OCI-LY3 (cell line): ENCODE results near the gene GMEB2.
"Not testable (repeated sequence)": the region's sequence is repeated elsewhere in the genome, so short reads cannot be mapped to it uniquely, and the experiment has no call there.

Source experiments
- H2AFZ ChIP-seq: fragments of 200-600, 300-600 bp; shearing (Covaris generic); 2 replicates; pipeline ENCODE4 v1.6.0; 2014; ENCODE audit warnings: antibody characterized with exemption, low read depth, low read length
- H3K27ac ChIP-seq: fragments of 200-600, 300-600 bp; sonication (generic); 2 replicates; pipeline ENCODE4 v1.5.1; 2014; ENCODE audit warnings: mild to moderate bottlenecking, low read length, moderate library complexity, mixed read lengths
- H3K27me3 ChIP-seq: fragments of 200-600, 300-600 bp; sonication (generic); 2 replicates; pipeline ENCODE4 v1.6.1; 2014; ENCODE audit warnings: low read depth, low read length, mixed read lengths
- H3K36me3 ChIP-seq: fragments of 200-600, 300-600 bp; sonication (generic); replicated peaks from 2 replicates; pipeline ENCODE3; 2014; ENCODE audit warnings: low read depth, low read length, mixed read lengths
- H3K4me1 ChIP-seq: fragments of 300-600, 200-600 bp; sonication (generic); 2 replicates; pipeline ENCODE4 v1.6.1; 2014; ENCODE audit warnings: low read length, mixed read lengths
- H3K4me2 ChIP-seq: fragments of 200-600, 300-600 bp; sonication (generic); 2 replicates; pipeline ENCODE4 v1.6.1; 2014; ENCODE audit warnings: low read length, mixed read lengths
- H3K4me3 ChIP-seq: fragments of 300-600, 200-600 bp; sonication (generic); 2 replicates; pipeline ENCODE4 v1.5.1; 2014; ENCODE audit warnings: antibody characterized with exemption, mild to moderate bottlenecking, low read length, moderate library complexity
- H3K79me2 ChIP-seq: fragments of 300-600, 200-600 bp; shearing (Covaris generic); 2 replicates; pipeline ENCODE4 v1.6.1; 2014; ENCODE audit warnings: mild to moderate bottlenecking, low read length, mixed read lengths
- H3K9ac ChIP-seq: fragments of 300-600, 200-600 bp; shearing (Covaris generic); 2 replicates; pipeline ENCODE4 v1.6.0; 2014; ENCODE audit warnings: mild to moderate bottlenecking, low read length, moderate library complexity
- H3K9me3 ChIP-seq: fragments of 200-600, 300-600 bp; shearing (Covaris generic); 2 replicates; pipeline ENCODE4 v1.6.1; 2014; ENCODE audit warnings: low read length, mixed read lengths; ENCODE audit not compliant: insufficient read depth
- H4K20me1 ChIP-seq: fragments of 200-600, 300-600 bp; sonication (generic); 2 replicates; pipeline ENCODE4 v1.6.1; 2016; ENCODE audit warnings: low read length, mixed read lengths; ENCODE audit not compliant: insufficient read depth
- EZH2phosphoT487 ChIP-seq: fragments of 200-600 bp; shearing (Covaris generic); IDR thresholded peaks from 2 replicates; pipeline ENCODE4 v1.6.1; 2018; ENCODE audit warnings: antibody characterized with exemption, mixed run types, low read depth
- TF ChIP-seq, protein P1 (sequence below): fragments of 200-600, 300-600 bp; sonication (generic); IDR thresholded peaks from 2 replicates; pipeline ENCODE4 v1.5.1; 2014; ENCODE audit warnings: antibody characterized with exemption, low read length, low read depth

Gene GMEB2

DNA sequence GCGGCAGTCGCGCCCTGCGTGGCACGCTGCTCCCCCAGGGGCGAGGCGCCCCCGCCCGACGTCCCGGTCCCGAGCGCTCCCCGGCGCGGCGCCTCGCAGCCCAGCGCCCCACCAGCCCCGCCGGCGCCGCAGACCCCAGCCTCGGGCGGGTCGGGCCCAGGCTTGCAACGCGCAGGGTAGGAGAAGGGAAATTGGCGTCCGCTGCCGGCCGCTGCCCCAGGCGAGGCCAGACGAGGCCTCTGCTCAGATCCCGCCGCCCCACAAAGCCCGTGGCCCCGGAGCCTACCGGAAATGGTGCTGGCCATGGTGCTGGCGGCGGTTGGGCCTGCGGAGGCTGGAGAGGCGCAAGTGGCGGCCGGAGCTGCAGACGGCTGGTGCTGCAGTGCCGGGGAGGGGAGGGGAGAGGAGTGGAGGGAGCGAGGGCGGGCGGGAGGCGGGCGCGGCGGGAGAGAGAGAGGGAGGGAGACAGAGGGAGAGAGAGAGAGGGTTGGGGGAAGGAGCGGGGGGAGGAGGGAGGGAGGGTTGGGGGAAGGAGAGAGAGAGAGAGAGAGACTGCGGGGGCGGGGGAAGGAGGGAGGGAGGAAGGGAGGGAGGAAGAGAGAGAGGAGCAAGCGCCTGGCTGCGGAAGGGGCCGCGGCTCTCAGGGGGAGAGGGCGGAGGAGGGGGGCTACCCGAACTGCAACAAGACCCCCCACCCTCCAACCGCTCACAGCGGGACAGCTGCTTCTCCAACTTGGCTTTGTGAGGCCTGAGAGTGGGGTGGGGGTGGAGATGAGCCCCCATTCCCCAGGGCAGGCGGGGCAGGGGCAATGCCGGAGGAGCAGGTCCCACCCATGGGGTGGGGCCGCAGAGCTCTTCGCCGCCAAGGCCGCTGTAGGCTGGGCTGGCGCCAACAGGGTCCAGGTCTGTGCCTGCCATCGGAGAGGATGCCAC is 26.4 kb upstream of the GMEB2 start, which contains the start of gene STMN3:
Gene STMN3 (minus strand): TSS at position 384 of the 933 bp plus-strand sequence. CDS start 79 bp downstream, at position 305.
- no peaks in the 10 kb centered on the region for H3K36me3 ChIP-seq
- TF ChIP-seq, protein P1, sequence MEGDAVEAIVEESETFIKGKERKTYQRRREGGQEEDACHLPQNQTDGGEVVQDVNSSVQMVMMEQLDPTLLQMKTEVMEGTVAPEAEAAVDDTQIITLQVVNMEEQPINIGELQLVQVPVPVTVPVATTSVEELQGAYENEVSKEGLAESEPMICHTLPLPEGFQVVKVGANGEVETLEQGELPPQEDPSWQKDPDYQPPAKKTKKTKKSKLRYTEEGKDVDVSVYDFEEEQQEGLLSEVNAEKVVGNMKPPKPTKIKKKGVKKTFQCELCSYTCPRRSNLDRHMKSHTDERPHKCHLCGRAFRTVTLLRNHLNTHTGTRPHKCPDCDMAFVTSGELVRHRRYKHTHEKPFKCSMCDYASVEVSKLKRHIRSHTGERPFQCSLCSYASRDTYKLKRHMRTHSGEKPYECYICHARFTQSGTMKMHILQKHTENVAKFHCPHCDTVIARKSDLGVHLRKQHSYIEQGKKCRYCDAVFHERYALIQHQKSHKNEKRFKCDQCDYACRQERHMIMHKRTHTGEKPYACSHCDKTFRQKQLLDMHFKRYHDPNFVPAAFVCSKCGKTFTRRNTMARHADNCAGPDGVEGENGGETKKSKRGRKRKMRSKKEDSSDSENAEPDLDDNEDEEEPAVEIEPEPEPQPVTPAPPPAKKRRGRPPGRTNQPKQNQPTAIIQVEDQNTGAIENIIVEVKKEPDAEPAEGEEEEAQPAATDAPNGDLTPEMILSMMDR = no peak
- TF ChIP-seq EZH2phosphoT487 = no peak
- H3K4me2 ChIP-seq = no peak within 1 kb of the TSS
- H3K27me3 ChIP-seq = no peaks in the 10 kb centered on the region
- H4K20me1 ChIP-seq = no peaks in the 10 kb centered on the region
- H3K9ac ChIP-seq = no peak within 1 kb of the TSS
- H3K79me2 ChIP-seq = no peaks in the 10 kb centered on the region
- no peak within 1 kb of the TSS for H2AFZ ChIP-seq
- no peaks in the 10 kb centered on the region for H3K9me3 ChIP-seq
- H3K27ac ChIP-seq = no peak within 1 kb of the TSS
- peaks cover 6% of the 10 kb centered on the region for H3K4me1 ChIP-seq
- H3K4me3 ChIP-seq = no peak within 1 kb of the TSS

DNA sequence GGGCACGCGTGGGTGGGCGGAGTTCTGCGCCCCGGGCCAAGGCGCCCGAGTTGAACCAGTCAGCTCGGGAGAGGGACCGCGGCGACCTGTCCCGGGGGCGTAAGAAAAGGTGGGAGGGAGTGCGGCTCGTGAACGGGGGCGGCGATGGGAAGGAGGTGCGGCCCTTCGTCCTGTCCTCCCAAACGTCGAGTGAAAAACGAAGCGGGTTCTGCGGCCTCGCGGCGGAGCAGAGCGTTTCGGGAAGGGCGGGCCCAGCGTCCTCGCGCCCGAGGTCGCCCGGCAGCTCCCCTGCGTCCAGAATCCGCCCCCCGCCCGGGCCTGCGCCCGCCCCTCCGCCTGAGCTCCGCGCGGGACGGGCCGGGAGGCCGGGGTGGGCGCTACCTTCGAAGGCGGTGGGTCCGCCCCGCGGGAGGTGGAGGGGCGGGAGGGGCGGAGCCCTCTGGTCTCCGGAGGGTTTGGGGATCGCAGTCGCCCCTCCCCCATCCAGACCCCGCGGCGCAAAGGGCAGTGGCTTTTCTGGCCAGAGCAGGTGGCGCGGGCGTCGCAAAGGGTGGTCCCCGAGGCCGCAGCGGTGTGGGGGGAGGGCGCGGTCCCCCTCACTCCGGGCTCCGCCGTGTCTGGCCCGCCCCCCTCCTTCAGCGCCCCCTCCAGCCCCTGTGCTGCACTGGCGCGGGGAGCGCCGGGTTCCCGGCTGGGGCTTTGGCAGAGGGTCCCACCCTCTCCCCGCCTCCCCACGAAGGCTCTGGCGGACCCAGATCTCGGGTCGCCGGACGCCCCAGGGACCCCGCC is 25.5 kb upstream of the GMEB2 start:
- H3K27me3 ChIP-seq = no peaks in the 10 kb centered on the region
- H3K9me3 ChIP-seq = no peaks in the 10 kb centered on the region
- TF ChIP-seq EZH2phosphoT487 = no peak
- TF ChIP-seq, protein P1 = no peak
- no peak overlapping the region for H3K9ac ChIP-seq
- no peak overlapping the region for H3K4me2 ChIP-seq
- peaks cover 2% of the 10 kb centered on the region; the same call in 1 of the 2 replicates for H3K4me1 ChIP-seq
- no peaks in the 10 kb centered on the region for H4K20me1 ChIP-seq
- no peak overlapping the region for H2AFZ ChIP-seq
- H3K27ac ChIP-seq = no peak overlapping the region
- no peak overlapping the region for H3K4me3 ChIP-seq
- H3K36me3 ChIP-seq = no peaks in the 10 kb centered on the region
- H3K79me2 ChIP-seq = no peaks in the 10 kb centered on the region

DNA sequence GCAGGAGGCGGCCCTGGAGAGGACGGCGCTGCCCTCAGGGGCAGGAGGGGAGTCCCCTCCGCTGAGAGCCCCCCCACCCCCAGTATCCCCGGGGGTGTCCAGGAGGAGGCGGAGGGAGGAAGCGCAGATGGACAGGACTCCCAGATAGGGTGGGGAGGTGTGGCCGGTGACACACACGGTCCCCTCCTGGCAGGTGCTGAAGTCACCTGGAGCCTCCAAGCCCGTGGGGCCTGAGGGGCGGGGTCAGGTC is 25.0 kb upstream of the GMEB2 start:
- Histone ChIP-seq H3K27ac (no peak overlapping the region), H3K4me3 (no peak overlapping the region), H3K36me3 (no peaks in the 10 kb centered on the region), H3K9ac (no peak overlapping the region), H3K27me3 (no peaks in the 10 kb centered on the region), H4K20me1 (no peaks in the 10 kb centered on the region), H2AFZ (no peak overlapping the region), H3K4me1 (no peaks in the 10 kb centered on the region), H3K9me3 (no peaks in the 10 kb centered on the region), H3K4me2 (no peak overlapping the region), H3K79me2 (no peaks in the 10 kb centered on the region)
- TF ChIP-seq, protein P1 = no peak

DNA sequence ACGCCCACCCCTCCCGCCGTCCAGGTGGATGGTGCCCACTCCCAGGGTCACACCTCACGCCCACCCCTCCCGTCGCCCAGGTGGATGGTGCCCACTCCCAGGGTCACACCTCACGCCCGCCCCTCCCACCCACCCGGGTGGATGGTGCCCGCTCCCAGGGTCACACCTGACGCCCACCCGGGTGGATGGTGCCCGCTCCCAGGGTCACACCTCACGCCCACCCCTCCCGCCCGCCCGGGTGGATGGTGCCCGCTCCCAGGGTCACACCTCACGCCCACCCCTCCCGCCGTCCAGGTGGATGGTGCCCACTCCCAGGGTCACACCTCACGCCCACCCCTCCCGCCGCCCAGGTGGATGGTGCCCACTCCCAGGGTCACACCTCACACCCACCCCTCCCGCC is 23.6 kb upstream of the GMEB2 start:
- H3K36me3 ChIP-seq, H3K27me3 ChIP-seq, H3K9ac ChIP-seq, H3K9me3 ChIP-seq, H4K20me1 ChIP-seq, H3K4me3 ChIP-seq, H2AFZ ChIP-seq, H3K4me2 ChIP-seq, H3K27ac ChIP-seq, H3K79me2 ChIP-seq, H3K4me1 ChIP-seq: not testable (repeated sequence)
